HL-60/S4 (cell line): ENCODE results near the gene DDX20.
"Not testable (repeated sequence)": the region's sequence is repeated elsewhere in the genome, so short reads cannot be mapped to it uniquely, and the experiment has no call there.

Experiments
- in situ Hi-C: fragments of 300-500 bp; cut with MboI; formaldehyde crosslinking; loops from 2 replicates; pipeline ENCODE4 v1.14.3; 2022; ENCODE audit warnings: low sequenced_read_pairs

DDX20 gene

GRCh38 chr1:111733183-111733991 is 22.3 kb upstream of the DDX20 start:
- in situ Hi-C loops: no loop called here

GRCh38 chr1:111733992-111734341 is 21.7 kb upstream of the DDX20 start:
- in situ Hi-C loops: no loop called here

DNA sequence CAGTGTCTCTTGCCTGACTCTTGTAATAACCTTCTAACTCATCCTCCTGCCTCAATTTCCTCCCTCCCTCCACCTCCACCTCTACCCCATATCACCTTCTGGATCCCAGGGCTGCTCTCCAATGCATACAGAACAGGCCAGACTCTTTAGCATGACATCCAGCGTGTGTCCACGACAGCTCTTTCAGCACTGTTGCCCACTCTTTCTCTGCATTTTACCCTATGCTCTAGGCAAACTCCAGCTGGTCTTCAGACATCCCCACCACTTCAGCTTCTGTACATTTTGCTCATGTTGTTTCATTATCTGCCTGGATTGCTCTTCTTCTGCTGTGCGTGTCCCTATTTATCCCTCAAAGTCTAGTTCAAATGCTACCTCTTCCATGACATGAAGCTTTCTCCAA is 21.3 kb upstream of the DDX20 start:
- in situ Hi-C loops: no loop called here

GRCh38 chr1:111734856-111735255 is 20.8 kb upstream of the DDX20 start:
- in situ Hi-C loops: no loop called here

GRCh38 chr1:111735321-111735720 is 20.4 kb upstream of the DDX20 start:
- in situ Hi-C loops: no loop called here

GRCh38 chr1:111735858-111736544 is 19.7 kb upstream of the DDX20 start:
- in situ Hi-C loops: no loop called here

- in situ Hi-C loops: no loop called here
Observed at GRCh38 chr1:111736548-111737215, 19.0 kb upstream of the DDX20 start.

- in situ Hi-C loops: no loop called here
Observed at GRCh38 chr1:111737216-111738132, 18.2 kb upstream of the DDX20 start.

DNA sequence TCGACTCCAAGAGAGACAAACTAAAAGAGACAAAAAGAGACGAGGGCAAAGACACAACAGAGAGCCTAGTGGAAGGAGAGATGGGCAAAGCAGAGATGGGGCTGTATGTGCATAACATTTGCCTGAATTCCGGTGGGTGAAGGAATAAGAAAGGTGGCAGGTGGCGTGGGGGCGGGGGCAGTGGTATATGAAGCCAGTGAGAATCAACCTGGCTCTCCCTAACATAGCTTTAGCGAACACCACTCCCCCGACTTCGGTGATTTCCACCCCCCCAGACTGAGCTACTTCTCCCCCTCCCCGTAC is 17.6 kb upstream of the DDX20 start:
- in situ Hi-C loops: no loop called here

GRCh38 chr1:111738436-111739193 is 17.1 kb upstream of the DDX20 start:
- in situ Hi-C loops: no loop called here

GRCh38 chr1:111739194-111739924 is 16.3 kb upstream of the DDX20 start, which contains the start of gene INKA2:
TSS of gene INKA2 (minus strand) at chr1:111739395. CDS start at chr1:111739242, 153 bp downstream.
- in situ Hi-C loops: no loop called here

- in situ Hi-C loops: no loop called here
Observed at GRCh38 chr1:111739925-111740765, 15.6 kb upstream of the DDX20 start.

- in situ Hi-C loops: not testable (repeated sequence)
Observed at GRCh38 chr1:111742292-111742691, 13.4 kb upstream of the DDX20 start.

GRCh38 chr1:111742938-111743549 is 12.7 kb upstream of the DDX20 start:
- in situ Hi-C loops: no loop called here

DNA sequence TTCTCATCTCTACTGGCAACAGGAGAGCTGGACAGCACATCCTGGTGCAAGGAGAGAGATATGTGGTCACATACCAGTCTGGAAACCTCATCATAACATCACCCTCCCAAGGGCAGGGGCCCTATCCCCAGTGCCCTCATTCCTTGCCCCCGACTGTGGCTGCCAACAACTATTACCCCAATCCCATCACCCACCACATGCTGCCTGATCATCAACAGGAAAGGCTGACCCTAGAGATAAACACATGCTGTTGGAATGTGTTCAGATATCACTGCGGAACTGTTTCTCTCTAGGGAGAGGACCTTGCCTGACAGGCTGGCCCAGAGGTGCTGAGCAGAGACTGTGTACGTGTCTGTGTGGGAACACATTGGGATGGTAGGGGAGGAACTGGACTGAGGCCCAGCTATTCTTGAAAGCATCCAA is 12.0 kb upstream of the DDX20 start:
- in situ Hi-C loops: no loop called here

GRCh38 chr1:111745675-111746613 is 9.8 kb upstream of the DDX20 start:
- in situ Hi-C loops: no loop called here

GRCh38 chr1:111746614-111746999 is 9.1 kb upstream of the DDX20 start:
- in situ Hi-C loops: no loop called here
